Testis (tissue), 2 donors: ENCODE measurements around the gene KCNN4.

Source experiments
- POLR2A ChIP-seq: fragments of 450-650 bp; IDR thresholded peaks from one replicate; pipeline ENCODE4 v1.6.1; 2017; ENCODE audit warnings: antibody characterized with exemption, mild to moderate bottlenecking, moderate library complexity
- TF ChIP-seq, protein P1 (sequence below), 3 experiments: fragments of 450-650 bp in 2 of 3; fragments of 200-600 bp in 1 of 3; sonication (generic) in 1 of 3; IDR thresholded peaks; one replicate each; pipeline ENCODE4 v1.5.1; 2016 to 2019; ENCODE audit warnings: antibody characterized with exemption in 3 of 3, mild to moderate bottlenecking in 2 of 3, moderate library complexity in 1 of 3

DNA sequence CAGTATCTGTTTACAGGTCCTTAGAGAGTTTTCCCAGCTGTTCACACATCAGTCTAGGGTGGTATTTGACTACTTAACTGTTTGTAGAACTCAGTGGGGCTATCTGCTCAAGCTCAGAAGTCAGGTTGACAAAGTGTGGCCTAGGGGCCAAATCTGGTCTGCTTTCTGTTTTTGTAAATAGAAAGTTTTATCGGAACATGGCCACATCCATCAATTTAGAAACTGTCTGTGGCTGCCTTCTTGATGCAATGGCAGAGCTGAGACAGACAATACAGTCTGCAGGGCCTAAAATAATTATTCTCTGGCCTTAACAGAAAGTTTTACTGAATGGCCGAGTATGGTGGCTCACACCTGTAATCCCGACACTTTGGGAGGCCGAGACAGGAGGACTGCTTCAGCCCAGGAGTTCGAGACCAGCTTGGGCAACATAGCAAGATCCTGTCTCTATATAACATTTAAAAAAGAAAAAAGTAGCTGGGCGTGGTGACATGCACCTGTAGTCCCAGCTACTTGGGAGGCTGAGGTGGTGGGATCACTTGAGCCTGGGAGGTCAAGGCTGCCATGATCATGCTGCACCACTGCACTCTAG is 28.4 kb downstream of the KCNN4 start:
- TF ChIP-seq, protein P1, sequence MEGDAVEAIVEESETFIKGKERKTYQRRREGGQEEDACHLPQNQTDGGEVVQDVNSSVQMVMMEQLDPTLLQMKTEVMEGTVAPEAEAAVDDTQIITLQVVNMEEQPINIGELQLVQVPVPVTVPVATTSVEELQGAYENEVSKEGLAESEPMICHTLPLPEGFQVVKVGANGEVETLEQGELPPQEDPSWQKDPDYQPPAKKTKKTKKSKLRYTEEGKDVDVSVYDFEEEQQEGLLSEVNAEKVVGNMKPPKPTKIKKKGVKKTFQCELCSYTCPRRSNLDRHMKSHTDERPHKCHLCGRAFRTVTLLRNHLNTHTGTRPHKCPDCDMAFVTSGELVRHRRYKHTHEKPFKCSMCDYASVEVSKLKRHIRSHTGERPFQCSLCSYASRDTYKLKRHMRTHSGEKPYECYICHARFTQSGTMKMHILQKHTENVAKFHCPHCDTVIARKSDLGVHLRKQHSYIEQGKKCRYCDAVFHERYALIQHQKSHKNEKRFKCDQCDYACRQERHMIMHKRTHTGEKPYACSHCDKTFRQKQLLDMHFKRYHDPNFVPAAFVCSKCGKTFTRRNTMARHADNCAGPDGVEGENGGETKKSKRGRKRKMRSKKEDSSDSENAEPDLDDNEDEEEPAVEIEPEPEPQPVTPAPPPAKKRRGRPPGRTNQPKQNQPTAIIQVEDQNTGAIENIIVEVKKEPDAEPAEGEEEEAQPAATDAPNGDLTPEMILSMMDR (IDR thresholded peaks at IDR 0.05): no peak
- no peak for TF ChIP-seq POLR2A
